CD14-positive monocyte (primary cell): ENCODE data around the gene HTR1B. TPM values are rescaled to one million over a fixed set of nuclear protein-coding genes. Genes with fewer than 3 reads are reported as not detected.

Source experiments
- DNase-seq, 3 donors: peaks; one replicate each; pipeline ENCODE4 v3.0.0-alpha.2; 2011 to 2022
- H2AFZ ChIP-seq: 2 replicates; pipeline ENCODE4 v1.6.0; 2012; ENCODE audit warnings: mild to moderate bottlenecking, low read depth, low read length, inconsistent platforms; ENCODE audit not compliant: insufficient read depth, poor library complexity, severe bottlenecking
- H3K27ac ChIP-seq, 2 donors: 1 replicate in 1 of 2; 2 replicates in 1 of 2; pipeline ENCODE4 v1.5.1; 2012 to 2013; ENCODE audit warnings: low read length in 2 of 2, control low read depth in 1 of 2, inconsistent platforms in 1 of 2, low read depth in 1 of 2, mild to moderate bottlenecking in 1 of 2
- H3K27me3 ChIP-seq, 2 donors: one replicate each; pipeline versions ENCODE4 v1.6.0 to v1.6.1; 2011 to 2013; ENCODE audit warnings: low read length in 2 of 2; ENCODE audit not compliant: control insufficient read depth in 2 of 2, insufficient read depth in 2 of 2
- H3K36me3 ChIP-seq, 2 donors: replicated peaks in 1 of 2; 1 replicate in 1 of 2; 2 replicates in 1 of 2; pipeline versions ENCODE4 v1.5.1 to v1.6.1; 2012 to 2013; ENCODE audit warnings: low read length in 2 of 2, control low read depth in 1 of 2, inconsistent platforms in 1 of 2, mild to moderate bottlenecking in 1 of 2; ENCODE audit not compliant: insufficient read depth in 2 of 2, control insufficient read depth in 1 of 2
- H3K4me1 ChIP-seq, 2 donors: 1 replicate in 1 of 2; 2 replicates in 1 of 2; pipeline versions ENCODE4 v1.5.1 to v1.6.1; 2012 to 2013; ENCODE audit warnings: low read length in 2 of 2, control low read depth in 1 of 2, inconsistent platforms in 1 of 2, mild to moderate bottlenecking in 1 of 2, moderate library complexity in 1 of 2; ENCODE audit not compliant: insufficient read depth in 2 of 2, control insufficient read depth in 1 of 2
- H3K4me2 ChIP-seq: replicated peaks from 2 replicates; pipeline ENCODE3; 2012; ENCODE audit warnings: low read length, moderate library complexity, mild to moderate bottlenecking; ENCODE audit not compliant: poor library complexity, severe bottlenecking; ENCODE audit errors: extremely low read depth
- H3K4me3 ChIP-seq, 3 experiments: fragments of 200-600 bp in 1 of 3; sonication (generic) in 1 of 3; replicated peaks in 1 of 3; 1 replicate in 2 of 3; 2 replicates in 1 of 3; pipeline ENCODE4 v1.5.1; 2011 to 2013; ENCODE audit warnings: low read length in 3 of 3, mild to moderate bottlenecking in 3 of 3, control low read depth in 2 of 3, low read depth in 2 of 3, inconsistent platforms in 1 of 3, moderate library complexity in 1 of 3
- H3K79me2 ChIP-seq: 2 replicates; pipeline ENCODE4 v1.6.0; 2012; ENCODE audit warnings: mild to moderate bottlenecking, control low read depth, inconsistent platforms, low read length, moderate library complexity; ENCODE audit not compliant: insufficient read depth
- H3K9ac ChIP-seq: 2 replicates; pipeline ENCODE4 v1.6.0; 2017; ENCODE audit warnings: low read length, mild to moderate bottlenecking; ENCODE audit not compliant: insufficient read depth, poor library complexity, severe bottlenecking
- H3K9me3 ChIP-seq, 2 donors: replicated peaks in 1 of 2; 1 replicate in 1 of 2; 2 replicates in 1 of 2; pipeline versions ENCODE4 v1.5.1 to v1.6.1; 2012 to 2013; ENCODE audit warnings: low read length in 2 of 2, control low read depth in 1 of 2; ENCODE audit not compliant: control insufficient read depth in 1 of 2, insufficient read depth in 1 of 2
- H4K20me1 ChIP-seq: 2 replicates; pipeline ENCODE4 v1.6.0; 2012; ENCODE audit warnings: mild to moderate bottlenecking, low read length, control low read depth, moderate library complexity; ENCODE audit not compliant: insufficient read depth
- H3K27ac Mint-ChIP-seq, 7 donors: one replicate each; pipeline ENCODE4 v1.8.0; 2020; ENCODE audit warnings: mild to moderate bottlenecking in 7 of 7, mixed read lengths in 7 of 7, moderate library complexity in 6 of 7, inconsistent platforms in 2 of 7
- H3K27me3 Mint-ChIP-seq, 3 donors: one replicate each; pipeline ENCODE4 v1.8.0; 2021 to 2022; ENCODE audit warnings: low read depth in 3 of 3, mild to moderate bottlenecking in 3 of 3, mixed read lengths in 3 of 3, moderate library complexity in 3 of 3, inconsistent platforms in 1 of 3
- H3K36me3 Mint-ChIP-seq, 2 donors: one replicate each; pipeline ENCODE4 v1.8.0; 2020; ENCODE audit warnings: mixed read lengths in 2 of 2, inconsistent platforms in 1 of 2, mild to moderate bottlenecking in 1 of 2
- H3K4me1 Mint-ChIP-seq: one replicate; pipeline ENCODE4 v1.8.0; 2020; ENCODE audit warnings: mild to moderate bottlenecking, mixed read lengths
- H3K4me3 Mint-ChIP-seq, 2 donors: one replicate each; pipeline ENCODE4 v1.8.0; 2020; ENCODE audit warnings: mild to moderate bottlenecking in 2 of 2, mixed read lengths in 2 of 2, moderate library complexity in 1 of 2
- H3K9me3 Mint-ChIP-seq, 7 donors: one replicate each; pipeline ENCODE4 v1.8.0; 2020 to 2022; ENCODE audit warnings: mixed read lengths in 7 of 7, mild to moderate bottlenecking in 6 of 7, moderate library complexity in 6 of 7, inconsistent platforms in 2 of 7
- CTCF ChIP-seq: fragments of 200-600 bp; IDR thresholded peaks from one replicate; pipeline ENCODE4 v1.8.0; 2022; ENCODE audit warnings: antibody characterized with exemption, mild to moderate bottlenecking
- WGBS: methylation state at CpG from one replicate; pipeline ENCODE4 v1.1.5; 2013; ENCODE audit warnings: missing lambda C conversion rate; ENCODE audit not compliant: insufficient coverage; 5-methylcytosine and 5-hydroxymethylcytosine counted together
- intact Hi-C, 2 donors: fragments of 100-400 bp; cut with micrococcal nuclease; formaldehyde crosslinking; loops; one replicate each; pipeline versions ENCODE4 v1.15.0 to v1.15.1; 2023
- polyA plus RNA-seq, 3 donors: library from polyadenylated mRNA; depleted of rRNA in 1 of 3; unstranded in 2 of 3; stranded (reverse) in 1 of 3; fragments of 300-500 nt in 2 of 3; fragments of >200 nt in 1 of 3; fragmentation: Illumina TruSeq in 2 of 3; gene quantifications; 1 replicate in 2 of 3; 2 replicates in 1 of 3; pipeline ENCODE4 v1.2.3, GENCODE V29; 2012 to 2021

HTR1B gene
- polyA plus RNA-seq, 3 donors = not detected

GRCh38 chr6:77430504-77430903 lies 32.8 kb downstream of the HTR1B start:
- Histone ChIP-seq H3K9me3 (peaks cover 0 to 3% of the 10 kb centered on the region in 2 donors), H3K36me3 (no peaks in the 10 kb centered on the region), H3K9ac (no peak overlapping the region), H3K27ac (no peak overlapping the region), H3K4me3 (no peak overlapping the region), H3K79me2 (no peaks in the 10 kb centered on the region), H3K4me2 (no peak overlapping the region), H3K4me1 (no peaks in the 10 kb centered on the region), H4K20me1 (no peaks in the 10 kb centered on the region), H3K27me3 (no peaks in the 10 kb centered on the region), H2AFZ (no peak overlapping the region)
- Mint-ChIP-seq H3K27me3 (peaks cover 0 to 3% (median 0%) of the 10 kb centered on the region in 3 donors), H3K4me1 (no peaks in the 10 kb centered on the region), H3K36me3 (no peaks in the 10 kb centered on the region), H3K27ac (no peak overlapping the region), H3K4me3 (no peak overlapping the region), H3K9me3 (peaks cover 0 to 4% (median 2%) of the 10 kb centered on the region in 7 donors)
- WGBS = no CpG with 5 or more reads among the region's 3 CpGs
- no peak for DNase-seq
- TF ChIP-seq CTCF = no peak
- intact Hi-C loops = no loop called here

- no peak overlapping the region for H2AFZ ChIP-seq
- TF ChIP-seq CTCF = no peak
- Mint-ChIP-seq H3K27ac (no peak overlapping the region), H3K4me3 (no peak overlapping the region), H3K36me3 (no peaks in the 10 kb centered on the region), H3K27me3 (peaks cover 0 to 3% (median 1%) of the 10 kb centered on the region in 3 donors), H3K4me1 (no peaks in the 10 kb centered on the region), H3K9me3 (peaks cover 0 to 5% (median 2%) of the 10 kb centered on the region in 7 donors)
- H3K4me2 ChIP-seq = no peak overlapping the region
- intact Hi-C loops = no loop called here
- H3K9ac ChIP-seq = no peak overlapping the region
- no peaks in the 10 kb centered on the region for H3K27me3 ChIP-seq
- DNase-seq = no peak
- H4K20me1 ChIP-seq = no peaks in the 10 kb centered on the region
- H3K79me2 ChIP-seq = no peaks in the 10 kb centered on the region
- no peaks in the 10 kb centered on the region for H3K36me3 ChIP-seq
- peaks cover 0 to 3% of the 10 kb centered on the region in 2 donors for H3K9me3 ChIP-seq
- no peak overlapping the region for H3K4me3 ChIP-seq
- H3K4me1 ChIP-seq = no peaks in the 10 kb centered on the region
- no peak overlapping the region for H3K27ac ChIP-seq
These were observed 37.6 kb downstream of the HTR1B start for GRCh38 chr6:77425671-77426070.
